K562 (cell line): ENCODE measurements around the gene ARV1. TPM values are rescaled to one million over a fixed set of nuclear protein-coding genes. Genes with fewer than 3 reads are reported as not detected.

ENCODE experiments used
- ATF1 ChIP-seq, 2 experiments: fragments of 450-650 bp in 1 of 2; IDR thresholded peaks; 2 replicates each; pipeline ENCODE4 v1.6.1; 2016; ENCODE audit warnings: missing compliant biosample characterization in 1 of 2, missing genetic modification characterization in 1 of 2
- ETV6 ChIP-seq, 3 experiments: fragments of 150-350 bp in 1 of 3; sonication (generic) in 1 of 3; formaldehyde crosslinking in 1 of 3; IDR thresholded peaks; 2 replicates each; pipeline versions ENCODE4 v1.6.1 to v1.8.0; 2014 to 2022; ENCODE audit warnings: borderline replicate concordance in 2 of 3, low read depth in 2 of 3, antibody characterized with exemption in 1 of 3, low read length in 1 of 3, mild to moderate bottlenecking in 1 of 3, missing genetic modification reagents in 1 of 3
- FOXJ2 ChIP-seq: fragments of 200-800 bp; sonication (Bioruptor generic); IDR thresholded peaks from 2 replicates; pipeline ENCODE4 v1.6.1; 2016; ENCODE audit warnings: missing genetic modification characterization, missing compliant biosample characterization
- HNRNPL ChIP-seq: fragments of 200-400 bp; formaldehyde crosslinking; IDR thresholded peaks from 2 replicates; pipeline ENCODE4 v1.6.1; 2017; ENCODE audit warnings: low read depth, mild to moderate bottlenecking, low read length
- KDM5B ChIP-seq: fragments of 200-600 bp; sonication (generic); IDR thresholded peaks from 2 replicates; pipeline ENCODE4 v1.6.1; 2012; ENCODE audit warnings: low read depth, mild to moderate bottlenecking, moderate library complexity, low read length, control low read depth, inconsistent platforms; ENCODE audit not compliant: insufficient replicate concordance
- L3MBTL2 ChIP-seq: fragments of 450-650 bp; IDR thresholded peaks from 2 replicates; pipeline ENCODE4 v1.6.1; 2016; ENCODE audit warnings: mild to moderate bottlenecking, moderate library complexity
- RAD21 ChIP-seq, 2 experiments: fragments of 250-450 bp in 1 of 2; fragments of 450-650 bp in 1 of 2; sonication (Bioruptor Pico) in 1 of 2; formaldehyde crosslinking in 1 of 2; IDR thresholded peaks in 1 of 2; conservative IDR thresholded peaks in 1 of 2; 2 replicates each; pipeline versions ENCODE4 v1.4.0 to v1.8.0; 2020 to 2022; ENCODE audit warnings: mild to moderate bottlenecking in 2 of 2, moderate library complexity in 1 of 2
- SP1 ChIP-seq: sonication (generic); formaldehyde crosslinking; IDR thresholded peaks from 2 replicates; pipeline ENCODE4 v1.8.1; 2022; ENCODE audit warnings: mild to moderate bottlenecking, missing genetic modification reagents
- STAG1 ChIP-seq: sonication (generic); formaldehyde crosslinking; IDR thresholded peaks from 2 replicates; pipeline ENCODE4 v1.5.0; 2020; ENCODE audit warnings: missing genetic modification reagents, borderline replicate concordance
- XRCC3 ChIP-seq: fragments of 450-650 bp; IDR thresholded peaks from 2 replicates; pipeline ENCODE4 v1.6.1; 2017; ENCODE audit warnings: mild to moderate bottlenecking, moderate library complexity
- ZBTB17 ChIP-seq: fragments of 450-650 bp; formaldehyde crosslinking; IDR thresholded peaks from 2 replicates; pipeline ENCODE4 v1.4.0; 2020; ENCODE audit warnings: mild to moderate bottlenecking
- ZKSCAN3 ChIP-seq: fragments of 250-450 bp; sonication (Bioruptor Pico); IDR thresholded peaks from 2 replicates; pipeline ENCODE4 v1.4.0; 2020
- ZNF175 ChIP-seq: fragments of 200-800 bp; sonication (Bioruptor generic); IDR thresholded peaks from 2 replicates; pipeline ENCODE4 v1.6.1; 2016; ENCODE audit warnings: low read depth, mild to moderate bottlenecking, missing genetic modification characterization, missing compliant biosample characterization
- ZNF668 ChIP-seq: fragments of 250-450 bp; sonication (Bioruptor Pico); IDR thresholded peaks from 2 replicates; pipeline ENCODE4 v1.8.0; 2022; ENCODE audit warnings: mild to moderate bottlenecking, inconsistent platforms
- ZNF76 ChIP-seq: fragments of 250-450 bp; sonication (Bioruptor Pico); IDR thresholded peaks from 2 replicates; pipeline ENCODE4 v1.4.0; 2020; ENCODE audit warnings: mild to moderate bottlenecking, moderate library complexity, borderline replicate concordance
- polyA plus RNA-seq, 8 experiments: library from polyadenylated mRNA; depleted of rRNA in 4 of 8; stranded (reverse) in 5 of 8; unstranded in 3 of 8; fragments of >200 nt; fragmentation: Nextera tagmentation in 2 of 8; fragmentation: Illumina TruSeq in 1 of 8; extraction: Ambion mirVana in 2 of 8; extraction: Trizol in 1 of 8; gene quantifications; 2 replicates each; pipeline versions ENCODE4 v1.2.1 to v1.2.3, GENCODE V29; 2011 to 2014; ENCODE audit warnings: inconsistent platforms in 1 of 8, missing spikeins in 1 of 8
- total RNA-seq, 7 experiments: library from RNA; depleted of rRNA in 6 of 7; stranded (reverse); fragments of >200 nt in 6 of 7; fragmentation: Illumina TruSeq in 2 of 7; extraction: Trizol in 2 of 7; gene quantifications; 2 replicates each; pipeline versions ENCODE4 v1.2.1 to v1.2.3, GENCODE V29; 2011 to 2021; ENCODE audit warnings: low replicate concordance in 1 of 7
- TF ChIP-seq, protein P1 (sequence below): sonication (generic); formaldehyde crosslinking; IDR thresholded peaks from 2 replicates; pipeline ENCODE4 v1.8.1; 2023; ENCODE audit warnings: missing genetic modification reagents, mild to moderate bottlenecking, borderline replicate concordance
- TF ChIP-seq, protein P2 (sequence below): fragments of 250-450 bp; sonication (Bioruptor Pico); IDR thresholded peaks from 2 replicates; pipeline ENCODE4 v1.4.0; 2020; ENCODE audit warnings: mild to moderate bottlenecking, moderate library complexity, borderline replicate concordance
- TF ChIP-seq, protein P3 (sequence below): fragments of 250-450 bp; sonication (Bioruptor Pico); IDR thresholded peaks from 2 replicates; pipeline ENCODE4 v1.8.0; 2022; ENCODE audit warnings: moderate library complexity, mild to moderate bottlenecking, inconsistent platforms

The ARV1 gene
- total and polyA plus RNA-seq, 9 of the 15 experiments (the other 6 are each of a cell fraction or from before 2014, with no cell fraction given): 54.8 to 139 (median 74.0) TPM

DNA sequence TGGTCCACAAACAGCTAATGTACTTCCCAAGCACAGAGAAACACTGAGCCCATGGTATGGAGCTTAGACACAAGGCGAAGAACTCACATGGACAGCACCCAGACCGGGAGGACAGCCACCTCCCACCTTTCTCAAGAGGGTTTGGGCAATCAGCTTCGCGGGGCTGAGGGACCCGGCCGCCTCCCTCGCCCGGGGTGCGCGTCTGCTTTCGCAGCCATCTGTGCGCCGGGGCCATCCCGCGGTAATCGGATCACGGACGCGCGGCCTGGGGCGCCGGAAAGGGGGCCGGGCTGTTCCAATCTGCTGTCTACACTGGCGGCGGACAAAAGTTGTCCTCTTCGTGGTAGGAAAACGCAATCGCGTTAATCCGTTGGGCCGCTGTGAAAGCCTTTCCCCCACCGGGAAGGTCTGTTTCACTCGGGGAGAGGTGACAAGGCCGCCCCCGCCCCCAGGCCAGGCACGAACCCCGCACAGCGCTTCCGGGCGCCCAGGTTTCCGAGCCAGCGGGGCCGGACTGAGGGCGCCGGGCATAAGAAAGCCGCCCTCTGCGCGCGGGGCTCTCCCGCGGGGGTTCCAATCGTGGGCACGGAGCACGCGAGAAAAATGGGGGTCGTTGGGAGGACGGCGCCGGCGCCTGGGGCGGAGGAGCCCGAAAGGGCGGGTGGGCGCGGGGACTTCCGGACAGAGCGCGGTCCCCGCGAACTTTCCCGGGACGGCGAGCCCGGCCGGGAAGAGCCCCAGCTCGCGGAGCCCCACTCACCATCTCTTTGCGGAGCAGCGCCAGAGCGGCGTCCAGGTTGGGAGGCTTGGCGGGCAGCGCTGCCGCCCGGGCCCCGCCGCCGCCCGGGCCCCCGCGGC is 60.5 kb downstream of the ARV1 start (continued):
- TF ChIP-seq ATF1 (CRISPR knock-in tag; IDR thresholded peaks at IDR 0.05) (no peak), ATF1 (tag; IDR thresholded peaks at IDR 0.05) (peak; percentile 52), XRCC3 (no peak), RAD21 (CRISPR knock-in tag; conservative IDR thresholded peaks at IDR 0.05 in 1 of 2, IDR thresholded peaks at IDR 0.05 in 1 of 2) (peak in 1 of 2 experiments; percentile 14; a peak in 1 of 4 replicates), STAG1 (CRISPR knock-in tag) (no peak), HNRNPL (0 out of 2 replicates have a peak, but pooled peaks have one; percentile 26), ZKSCAN3 (CRISPR knock-in tag) (no peak), SP1 (CRISPR knock-in tag) (peak; percentile 58; the same call in 1 of the 2 replicates), ZNF76 (0 out of 2 replicates have a peak, but pooled peaks have one; percentile 4), ETV6 (IDR thresholded peaks at IDR 0.05; ENCODE audit: borderline replicate concordance in 1 of 2, low read depth in 2 of 2, low read length in 1 of 2) (no peak), ETV6 (CRISPR knock-in tag; IDR thresholded peaks at IDR 0.05; ENCODE audit: borderline replicate concordance) (no peak), L3MBTL2 (peak; percentile 74), FOXJ2 (tag) (no peak), ZBTB17 (CRISPR knock-in tag) (peak; percentile 12; the same call in 1 of the 2 replicates), ZNF668 (CRISPR knock-in tag) (peak; percentile 73), ZNF175 (CRISPR knock-in tag) (no peak), KDM5B (peak; percentile 33)
- TF ChIP-seq, protein P1, sequence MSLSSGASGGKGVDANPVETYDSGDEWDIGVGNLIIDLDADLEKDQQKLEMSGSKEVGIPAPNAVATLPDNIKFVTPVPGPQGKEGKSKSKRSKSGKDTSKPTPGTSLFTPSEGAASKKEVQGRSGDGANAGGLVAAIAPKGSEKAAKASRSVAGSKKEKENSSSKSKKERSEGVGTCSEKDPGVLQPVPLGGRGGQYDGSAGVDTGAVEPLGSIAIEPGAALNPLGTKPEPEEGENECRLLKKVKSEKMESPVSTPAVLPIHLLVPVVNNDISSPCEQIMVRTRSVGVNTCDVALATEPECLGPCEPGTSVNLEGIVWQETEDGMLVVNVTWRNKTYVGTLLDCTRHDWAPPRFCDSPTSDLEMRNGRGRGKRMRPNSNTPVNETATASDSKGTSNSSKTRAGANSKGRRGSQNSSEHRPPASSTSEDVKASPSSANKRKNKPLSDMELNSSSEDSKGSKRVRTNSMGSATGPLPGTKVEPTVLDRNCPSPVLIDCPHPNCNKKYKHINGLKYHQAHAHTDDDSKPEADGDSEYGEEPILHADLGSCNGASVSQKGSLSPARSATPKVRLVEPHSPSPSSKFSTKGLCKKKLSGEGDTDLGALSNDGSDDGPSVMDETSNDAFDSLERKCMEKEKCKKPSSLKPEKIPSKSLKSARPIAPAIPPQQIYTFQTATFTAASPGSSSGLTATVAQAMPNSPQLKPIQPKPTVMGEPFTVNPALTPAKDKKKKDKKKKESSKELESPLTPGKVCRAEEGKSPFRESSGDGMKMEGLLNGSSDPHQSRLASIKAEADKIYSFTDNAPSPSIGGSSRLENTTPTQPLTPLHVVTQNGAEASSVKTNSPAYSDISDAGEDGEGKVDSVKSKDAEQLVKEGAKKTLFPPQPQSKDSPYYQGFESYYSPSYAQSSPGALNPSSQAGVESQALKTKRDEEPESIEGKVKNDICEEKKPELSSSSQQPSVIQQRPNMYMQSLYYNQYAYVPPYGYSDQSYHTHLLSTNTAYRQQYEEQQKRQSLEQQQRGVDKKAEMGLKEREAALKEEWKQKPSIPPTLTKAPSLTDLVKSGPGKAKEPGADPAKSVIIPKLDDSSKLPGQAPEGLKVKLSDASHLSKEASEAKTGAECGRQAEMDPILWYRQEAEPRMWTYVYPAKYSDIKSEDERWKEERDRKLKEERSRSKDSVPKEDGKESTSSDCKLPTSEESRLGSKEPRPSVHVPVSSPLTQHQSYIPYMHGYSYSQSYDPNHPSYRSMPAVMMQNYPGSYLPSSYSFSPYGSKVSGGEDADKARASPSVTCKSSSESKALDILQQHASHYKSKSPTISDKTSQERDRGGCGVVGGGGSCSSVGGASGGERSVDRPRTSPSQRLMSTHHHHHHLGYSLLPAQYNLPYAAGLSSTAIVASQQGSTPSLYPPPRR: no peak
- TF ChIP-seq, protein P2, sequence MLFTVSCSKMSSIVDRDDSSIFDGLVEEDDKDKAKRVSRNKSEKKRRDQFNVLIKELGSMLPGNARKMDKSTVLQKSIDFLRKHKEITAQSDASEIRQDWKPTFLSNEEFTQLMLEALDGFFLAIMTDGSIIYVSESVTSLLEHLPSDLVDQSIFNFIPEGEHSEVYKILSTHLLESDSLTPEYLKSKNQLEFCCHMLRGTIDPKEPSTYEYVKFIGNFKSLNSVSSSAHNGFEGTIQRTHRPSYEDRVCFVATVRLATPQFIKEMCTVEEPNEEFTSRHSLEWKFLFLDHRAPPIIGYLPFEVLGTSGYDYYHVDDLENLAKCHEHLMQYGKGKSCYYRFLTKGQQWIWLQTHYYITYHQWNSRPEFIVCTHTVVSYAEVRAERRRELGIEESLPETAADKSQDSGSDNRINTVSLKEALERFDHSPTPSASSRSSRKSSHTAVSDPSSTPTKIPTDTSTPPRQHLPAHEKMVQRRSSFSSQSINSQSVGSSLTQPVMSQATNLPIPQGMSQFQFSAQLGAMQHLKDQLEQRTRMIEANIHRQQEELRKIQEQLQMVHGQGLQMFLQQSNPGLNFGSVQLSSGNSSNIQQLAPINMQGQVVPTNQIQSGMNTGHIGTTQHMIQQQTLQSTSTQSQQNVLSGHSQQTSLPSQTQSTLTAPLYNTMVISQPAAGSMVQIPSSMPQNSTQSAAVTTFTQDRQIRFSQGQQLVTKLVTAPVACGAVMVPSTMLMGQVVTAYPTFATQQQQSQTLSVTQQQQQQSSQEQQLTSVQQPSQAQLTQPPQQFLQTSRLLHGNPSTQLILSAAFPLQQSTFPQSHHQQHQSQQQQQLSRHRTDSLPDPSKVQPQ (CRISPR knock-in tag): no peak
- TF ChIP-seq, protein P3, sequence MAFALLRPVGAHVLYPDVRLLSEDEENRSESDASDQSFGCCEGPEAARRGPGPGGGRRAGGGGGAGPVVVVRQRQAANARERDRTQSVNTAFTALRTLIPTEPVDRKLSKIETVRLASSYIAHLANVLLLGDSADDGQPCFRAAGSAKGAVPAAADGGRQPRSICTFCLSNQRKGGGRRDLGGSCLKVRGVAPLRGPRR (CRISPR knock-in tag): no peak
